Activated CD4-positive, alpha-beta T cell treated with anti-CD3 and anti-CD28 coated beads for 36 hours (primary cell): ENCODE measurements around the gene MAJIN. TPM values are rescaled to one million over a fixed set of nuclear protein-coding genes. Genes with fewer than 3 reads are reported as not detected.

ENCODE experiments used
- ATAC-seq: fragments of 200-7000 bp; cut with Tn5 transposase; one replicate; pipeline ENCODE4 v1.10.0; 2021; ENCODE audit warnings: mild to moderate bottlenecking, moderate library complexity
- CTCF ChIA-PET: fragments of 350-600 bp; sonication (Branson Sonifier 250); formaldehyde crosslinking; loops from one replicate; lab custom pipeline; 2021; ENCODE audit warnings: antibody characterized with exemption; lab: Charles Lee
- POLR2A ChIA-PET: fragments of 350-600 bp; sonication (Branson Sonifier 250); formaldehyde crosslinking; loops from one replicate; lab custom pipeline; 2021; ENCODE audit warnings: antibody characterized with exemption, inconsistent platforms; lab: Charles Lee
- DNase-seq: peaks from one replicate; pipeline ENCODE4 v3.0.0-alpha.2; 2020
- H3K27ac Mint-ChIP-seq: one replicate; pipeline ENCODE4 v1.8.0; 2021; ENCODE audit warnings: mixed read lengths
- H3K27me3 Mint-ChIP-seq: one replicate; pipeline ENCODE4 v1.8.0; 2021; ENCODE audit warnings: mixed read lengths
- H3K36me3 Mint-ChIP-seq: one replicate; pipeline ENCODE4 v1.8.0; 2021; ENCODE audit warnings: low read depth, mixed read lengths
- H3K4me1 Mint-ChIP-seq: one replicate; pipeline ENCODE4 v1.8.0; 2021; ENCODE audit warnings: mixed read lengths
- H3K4me3 Mint-ChIP-seq: one replicate; pipeline ENCODE4 v1.8.0; 2021; ENCODE audit warnings: mild to moderate bottlenecking, moderate library complexity, mixed read lengths
- H3K9me3 Mint-ChIP-seq: one replicate; pipeline ENCODE4 v1.8.0; 2021; ENCODE audit warnings: low read depth, mixed read lengths
- intact Hi-C, 2 experiments: fragments of 100-400 bp; cut with DNase I in 1 of 2; cut with micrococcal nuclease in 1 of 2; formaldehyde crosslinking; loops; one replicate each; pipeline versions ENCODE4 v1.14.2 to v1.15.1; 2022 to 2024; cut with DNase I, micrococcal nuclease
- total RNA-seq, 2 experiments: library from RNA; stranded (reverse); gene quantifications; one replicate each; pipeline ENCODE4 v1.2.3, GENCODE V29; 2021

The MAJIN gene
- total RNA-seq, 2 experiments from 2014 or later = 1.2 to 1.6 TPM

DNA sequence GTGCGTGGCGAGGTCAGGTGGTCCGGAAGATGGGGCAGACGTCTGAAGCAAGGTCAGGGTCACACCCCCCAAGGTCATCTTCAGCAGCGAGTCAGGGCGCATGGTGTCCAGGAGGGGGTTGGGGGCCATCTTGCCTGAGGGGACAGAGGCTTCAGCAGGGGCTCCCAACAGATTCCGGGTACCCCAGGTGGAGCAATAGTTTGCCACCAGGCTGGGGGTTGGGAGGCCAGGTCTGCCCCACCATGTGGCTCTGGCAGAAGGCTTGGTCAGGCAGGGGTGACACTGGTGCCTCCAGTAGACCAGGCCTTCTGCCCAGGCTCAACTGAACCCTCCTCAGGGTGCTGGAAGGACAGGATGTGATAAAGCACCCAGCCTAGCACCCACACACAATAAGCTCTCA lies 60.8 kb downstream of the MAJIN start:
- H3K4me3 Mint-ChIP-seq = no peak overlapping the region
- POLR2A ChIA-PET = no interaction called here
- no peaks in the 10 kb centered on the region for H3K27me3 Mint-ChIP-seq
- H3K36me3 Mint-ChIP-seq = peaks cover 17% of the 10 kb centered on the region
- CTCF ChIA-PET = interaction anchor here (0.5 to 0.7 kb wide), 3 partner anchors 9 to 490 kb away, joined by 3 read pairs; no protein-coding TSS in a partner anchor
- no peaks in the 10 kb centered on the region for H3K9me3 Mint-ChIP-seq
- peaks cover 5% of the 10 kb centered on the region for H3K4me1 Mint-ChIP-seq
- ATAC-seq (no peak), DNase-seq (no peak)
- intact Hi-C loops = no loop called here
- H3K27ac Mint-ChIP-seq = no peak overlapping the region

DNA sequence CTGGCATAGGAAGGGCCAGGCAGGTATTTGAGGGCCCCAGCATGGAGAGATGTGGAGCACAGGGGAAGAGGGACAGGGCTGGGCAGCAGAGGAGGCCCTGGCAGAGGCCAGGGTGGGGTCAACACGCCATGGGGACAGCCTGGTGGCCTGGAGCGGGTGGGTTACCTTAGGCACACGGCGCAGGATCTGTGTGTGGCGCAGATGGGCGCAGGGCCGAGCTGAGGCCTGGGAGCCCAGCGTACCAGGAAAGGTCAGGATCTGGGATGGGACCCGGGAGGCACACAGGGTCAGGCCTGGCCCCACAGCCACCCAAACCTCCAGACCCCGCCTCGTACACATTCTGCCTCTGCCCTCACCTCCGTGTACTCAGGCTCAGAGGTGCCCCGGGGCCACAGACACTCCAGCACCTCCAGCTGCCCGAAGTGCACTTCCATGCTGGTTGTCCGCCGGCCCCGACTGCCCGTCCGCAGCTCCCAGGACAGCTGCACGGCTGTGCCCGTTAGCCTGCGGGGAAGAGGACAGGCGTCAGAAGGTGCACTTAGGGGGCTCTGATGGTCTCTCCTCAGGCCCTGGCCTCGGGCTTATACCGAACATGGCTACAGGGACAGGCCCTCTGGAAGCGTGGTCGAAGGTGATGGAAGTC lies 61.3 kb downstream of the MAJIN start:
- POLR2A ChIA-PET = no interaction called here
- no peaks in the 10 kb centered on the region for H3K27me3 Mint-ChIP-seq
- CTCF ChIA-PET = no interaction called here
- H3K4me3 Mint-ChIP-seq = no peak overlapping the region
- peaks cover 17% of the 10 kb centered on the region for H3K36me3 Mint-ChIP-seq
- no peak overlapping the region for H3K27ac Mint-ChIP-seq
- intact Hi-C loops = no loop called here
- ATAC-seq (no peak), DNase-seq (no peak)
- H3K9me3 Mint-ChIP-seq = no peaks in the 10 kb centered on the region
- H3K4me1 Mint-ChIP-seq = no peaks in the 10 kb centered on the region

DNA sequence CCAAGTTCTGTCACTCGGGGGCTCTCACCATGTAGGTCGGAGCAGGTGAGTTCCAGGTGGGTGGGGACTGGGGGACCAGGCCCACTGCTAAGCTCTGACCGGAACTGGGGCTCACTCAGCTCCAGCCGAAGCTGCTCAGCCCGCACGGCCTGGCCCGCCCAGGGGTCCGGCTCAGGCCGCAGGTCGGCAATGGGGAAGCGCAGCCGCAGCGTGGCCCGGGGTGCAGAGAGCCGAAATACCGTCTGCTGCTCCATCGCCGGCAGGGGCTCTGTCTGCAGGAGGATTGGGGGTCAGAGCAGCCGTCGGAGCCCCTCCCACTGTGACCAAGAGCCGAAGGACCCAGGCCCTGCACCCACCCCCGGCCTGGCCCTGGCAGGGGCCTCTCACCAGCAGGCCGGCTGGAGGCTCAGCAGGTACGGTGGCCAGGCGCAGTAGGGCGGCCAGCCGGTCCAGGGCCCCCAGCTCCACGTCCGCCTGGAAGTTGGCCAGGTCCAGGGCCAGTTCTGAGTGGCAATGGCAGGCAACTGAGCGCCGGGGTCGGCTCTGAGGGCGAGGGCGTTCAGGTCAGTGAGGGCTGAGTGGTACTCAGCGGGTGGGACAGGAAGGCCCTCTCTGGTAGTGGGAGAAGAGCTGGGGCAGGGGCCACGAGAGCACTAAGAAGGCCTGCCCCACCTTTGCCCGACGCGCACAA lies 62.1 kb downstream of the MAJIN start:
- DNase-seq (no peak), ATAC-seq (no peak)
- H3K36me3 Mint-ChIP-seq = peaks cover 17% of the 10 kb centered on the region
- no peaks in the 10 kb centered on the region for H3K27me3 Mint-ChIP-seq
- ChIA-PET POLR2A (no interaction called here), CTCF (interaction anchor here (0.6 kb wide), 1 partner anchor 270 kb away, joined by 3 read pairs; no protein-coding TSS in a partner anchor)
- H3K9me3 Mint-ChIP-seq = no peaks in the 10 kb centered on the region
- no peak overlapping the region for H3K27ac Mint-ChIP-seq
- no peak overlapping the region for H3K4me3 Mint-ChIP-seq
- intact Hi-C loops = no loop called here
- H3K4me1 Mint-ChIP-seq = no peaks in the 10 kb centered on the region

DNA sequence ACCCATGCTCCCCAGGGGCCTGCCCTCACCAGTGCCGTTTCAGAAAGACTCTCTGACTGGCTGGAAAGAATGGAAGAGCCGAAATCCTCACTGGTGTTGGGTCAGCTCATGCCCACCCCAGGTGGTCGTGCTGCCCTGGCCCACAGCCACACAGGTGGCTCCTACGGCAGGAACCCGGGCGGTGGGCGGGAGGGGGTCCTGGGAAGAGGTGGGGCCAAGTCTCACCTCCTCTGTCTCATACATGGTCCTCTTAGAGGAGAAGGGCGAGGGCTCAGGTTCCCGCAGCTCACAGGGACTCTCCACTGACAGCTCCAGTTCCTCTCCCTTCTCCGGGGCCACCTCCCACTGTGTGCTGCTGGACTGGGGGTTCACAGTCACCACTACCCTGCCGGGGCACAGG lies 63.1 kb downstream of the MAJIN start:
- ChIA-PET CTCF (no interaction called here), POLR2A (no interaction called here)
- H3K27me3 Mint-ChIP-seq = no peaks in the 10 kb centered on the region
- no peaks in the 10 kb centered on the region for H3K4me1 Mint-ChIP-seq
- no peak overlapping the region for H3K4me3 Mint-ChIP-seq
- intact Hi-C loops = no loop called here
- DNase-seq = no peak
- peaks cover 17% of the 10 kb centered on the region for H3K36me3 Mint-ChIP-seq
- no peaks in the 10 kb centered on the region for H3K9me3 Mint-ChIP-seq
- ATAC-seq = no peak
- no peak overlapping the region for H3K27ac Mint-ChIP-seq

DNA sequence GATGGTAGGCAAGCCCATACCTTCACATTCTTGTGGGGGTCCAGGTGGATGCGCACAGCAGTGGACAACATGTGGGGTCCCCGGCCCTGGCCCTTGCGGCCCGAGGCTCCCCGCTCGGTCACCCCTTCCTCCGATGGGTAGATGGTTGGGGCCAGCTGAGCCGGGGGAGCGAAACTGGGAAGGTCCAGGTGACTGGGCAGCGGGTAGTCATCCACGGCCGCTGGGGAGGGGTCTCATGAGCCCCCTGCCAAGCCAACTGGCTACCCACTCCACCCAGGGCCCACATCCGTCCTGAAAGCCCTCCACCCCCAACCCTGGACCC lies 65.6 kb downstream of the MAJIN start:
- peaks cover 7% of the 10 kb centered on the region for H3K36me3 Mint-ChIP-seq
- CTCF ChIA-PET = no interaction called here
- no peak overlapping the region for H3K4me3 Mint-ChIP-seq
- H3K9me3 Mint-ChIP-seq = no peaks in the 10 kb centered on the region
- intact Hi-C loops = no loop called here
- peaks cover 6% of the 10 kb centered on the region for H3K4me1 Mint-ChIP-seq
- H3K27ac Mint-ChIP-seq = no peak overlapping the region
- H3K27me3 Mint-ChIP-seq = no peaks in the 10 kb centered on the region
- ATAC-seq (no peak), DNase-seq (no peak)
- POLR2A ChIA-PET = no interaction called here

DNA sequence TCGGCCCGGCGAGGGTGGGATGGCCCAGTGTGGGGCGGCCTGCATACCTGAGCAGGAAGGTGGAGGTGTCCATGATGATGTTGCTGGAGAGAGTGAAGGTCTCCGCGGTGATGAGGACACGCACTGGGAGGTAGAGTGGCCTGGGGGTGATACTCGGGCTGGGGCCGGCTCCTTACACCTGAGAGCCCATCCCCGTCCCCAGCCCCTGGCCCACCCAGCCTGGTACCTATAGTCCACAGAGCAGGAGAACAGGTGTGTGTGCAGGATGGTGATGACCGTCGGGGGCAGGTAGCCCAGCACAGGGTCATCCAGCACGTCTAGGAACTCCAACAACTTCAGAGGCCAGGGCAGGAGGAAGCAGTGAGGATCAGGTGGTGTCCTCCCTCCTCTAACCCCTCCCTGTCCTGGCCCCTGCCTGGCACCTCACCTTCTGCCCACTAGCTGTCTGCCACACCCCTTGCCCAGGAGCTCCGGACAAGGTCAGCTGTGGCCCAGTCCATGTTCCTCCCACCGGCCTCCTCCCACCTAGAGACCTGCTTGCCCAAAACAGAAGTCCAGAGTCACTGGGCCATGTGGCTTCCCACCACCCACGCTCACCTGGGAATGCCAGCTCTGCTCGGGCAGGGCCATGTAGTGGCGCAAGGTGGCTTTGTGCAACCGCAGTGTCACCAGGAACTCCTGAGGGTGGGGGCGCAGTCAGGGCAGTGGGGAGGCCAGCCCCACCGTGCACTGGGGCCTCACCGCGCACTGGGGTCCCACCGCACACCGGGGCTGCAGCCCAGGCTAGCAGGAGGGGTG lies 66.2 kb downstream of the MAJIN start:
- intact Hi-C loops = no loop called here
- CTCF ChIA-PET = no interaction called here
- H3K27ac Mint-ChIP-seq = no peak overlapping the region

DNA sequence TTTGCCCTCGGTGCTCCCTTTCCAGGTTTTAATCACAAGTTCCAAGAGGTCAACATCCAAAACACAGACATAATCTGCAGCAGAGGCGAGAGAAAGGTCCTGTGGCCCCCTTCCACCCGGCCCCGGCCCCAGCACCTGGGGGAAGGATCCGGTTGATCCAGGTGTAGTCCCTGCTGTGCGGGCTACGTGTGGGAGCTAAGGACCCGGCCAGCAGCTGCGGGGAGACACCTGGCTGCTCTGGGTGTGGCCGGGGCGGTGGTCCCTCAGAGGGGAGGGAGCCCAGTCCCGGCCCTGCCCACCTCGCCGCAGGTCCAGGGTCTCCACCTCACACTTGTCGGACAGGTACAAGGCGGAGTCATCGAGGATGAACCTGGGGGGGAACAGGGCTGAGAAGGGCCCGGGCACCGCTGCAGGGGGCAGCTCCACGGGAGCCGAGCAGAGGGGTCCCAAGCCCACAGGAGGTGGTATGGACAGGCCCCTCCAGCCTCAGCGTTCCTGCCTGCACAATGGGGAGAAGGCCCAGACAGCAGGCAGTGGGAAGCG lies 68.5 kb downstream of the MAJIN start:
- H3K4me3 Mint-ChIP-seq = no peak overlapping the region
- ATAC-seq (no peak), DNase-seq (no peak)
- ChIA-PET CTCF (no interaction called here), POLR2A (no interaction called here)
- intact Hi-C loops = no loop called here
- no peak overlapping the region for H3K27ac Mint-ChIP-seq
- H3K36me3 Mint-ChIP-seq = peaks cover 10% of the 10 kb centered on the region
- no peaks in the 10 kb centered on the region for H3K9me3 Mint-ChIP-seq
- H3K27me3 Mint-ChIP-seq = no peaks in the 10 kb centered on the region
- H3K4me1 Mint-ChIP-seq = peaks cover 14% of the 10 kb centered on the region

More for the DNA sequence above, 66.2 kb downstream of the MAJIN start:
- Mint-ChIP-seq H3K36me3 (peaks cover 7% of the 10 kb centered on the region), H3K9me3 (no peaks in the 10 kb centered on the region), H3K27me3 (no peaks in the 10 kb centered on the region), H3K4me3 (no peak overlapping the region), H3K4me1 (peaks cover 9% of the 10 kb centered on the region)
- POLR2A ChIA-PET = no interaction called here
- DNase-seq (no peak), ATAC-seq (no peak)

DNA sequence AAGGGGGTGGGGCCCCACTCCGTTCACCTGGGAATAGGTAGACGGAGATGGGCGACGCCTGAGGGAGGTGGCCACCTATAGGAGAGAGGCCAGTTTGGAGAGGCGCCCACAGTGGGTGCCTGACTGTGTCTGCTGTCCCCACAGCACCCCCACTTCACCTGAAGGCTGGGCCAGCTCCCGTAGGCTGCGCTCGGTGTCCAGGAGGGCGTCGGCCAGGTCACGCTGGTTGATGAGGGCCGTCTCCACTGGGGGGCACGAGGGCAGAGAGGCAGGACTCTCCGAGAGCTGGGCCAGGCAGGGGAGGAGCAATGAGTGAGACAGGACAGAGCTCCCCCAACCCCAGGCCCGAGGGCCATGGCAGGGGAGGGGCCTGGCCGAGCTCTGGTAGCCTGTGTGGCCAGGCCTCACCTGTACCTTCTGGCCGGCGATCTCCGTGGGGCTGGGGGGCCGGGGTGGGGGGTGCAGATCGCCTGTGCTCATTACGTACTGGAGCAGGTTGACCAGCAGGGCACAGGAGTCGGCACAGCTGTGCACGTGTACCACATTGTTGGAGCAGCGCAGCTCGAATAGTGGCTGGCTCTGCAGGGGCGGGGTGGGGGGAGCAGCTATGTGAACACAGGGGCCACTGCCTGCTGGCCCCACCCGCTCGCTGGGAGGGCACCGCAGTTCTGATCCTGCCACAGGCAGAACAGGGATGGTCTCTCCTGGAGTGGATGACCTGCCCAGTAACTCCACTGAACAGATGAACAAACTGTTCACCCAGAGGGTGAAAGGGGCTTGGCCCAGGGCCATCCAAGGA lies 69.6 kb downstream of the MAJIN start:
- CTCF ChIA-PET = no interaction called here
- POLR2A ChIA-PET = no interaction called here
- H3K4me1 Mint-ChIP-seq = peaks cover 14% of the 10 kb centered on the region
- no peak overlapping the region for H3K27ac Mint-ChIP-seq
- no peaks in the 10 kb centered on the region for H3K9me3 Mint-ChIP-seq
- no peak for DNase-seq
- H3K4me3 Mint-ChIP-seq = no peak overlapping the region
- peaks cover 5% of the 10 kb centered on the region for H3K36me3 Mint-ChIP-seq
- no peaks in the 10 kb centered on the region for H3K27me3 Mint-ChIP-seq
- intact Hi-C loops = no loop called here
- no peak for ATAC-seq

DNA sequence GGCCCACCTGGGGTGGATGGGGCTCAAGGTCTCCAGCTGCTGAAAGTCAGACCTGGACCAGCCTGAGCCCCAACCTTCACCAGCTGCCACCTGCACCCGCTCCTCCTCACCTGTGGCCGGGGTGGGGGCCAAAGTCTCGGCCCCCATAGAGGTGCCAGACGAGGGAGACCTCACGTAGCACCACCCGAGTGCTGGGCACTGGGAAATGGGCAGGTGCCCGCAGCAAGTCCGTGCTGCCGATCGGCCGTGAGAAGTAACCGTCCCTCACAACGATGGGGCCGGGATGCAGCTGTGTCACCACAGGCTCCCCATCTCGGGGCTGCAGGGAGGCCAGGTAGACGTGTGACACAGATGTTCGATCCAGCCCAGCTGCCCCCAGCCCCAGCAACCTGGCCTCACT lies 71.1 kb downstream of the MAJIN start:
- no peak for DNase-seq
- ChIA-PET POLR2A (interaction anchor here (0.6 to 1.2 kb wide), 2 partner anchors 12 to 22 kb away, joined by 4 to 6 read pairs; partner anchors contain the start of gene EHD1), CTCF (interaction anchor here (17.2 kb wide), 1 partner anchor 51 kb away, joined by 377 read pairs; the partner anchor contains the start of gene CDC42BPG)
- Mint-ChIP-seq H3K27me3 (no peaks in the 10 kb centered on the region), H3K36me3 (peaks cover 5% of the 10 kb centered on the region), H3K27ac (no peak overlapping the region), H3K4me1 (peaks cover 14% of the 10 kb centered on the region), H3K4me3 (no peak overlapping the region), H3K9me3 (no peaks in the 10 kb centered on the region)
- ATAC-seq = no peak
- intact Hi-C loops = no loop called here

DNA sequence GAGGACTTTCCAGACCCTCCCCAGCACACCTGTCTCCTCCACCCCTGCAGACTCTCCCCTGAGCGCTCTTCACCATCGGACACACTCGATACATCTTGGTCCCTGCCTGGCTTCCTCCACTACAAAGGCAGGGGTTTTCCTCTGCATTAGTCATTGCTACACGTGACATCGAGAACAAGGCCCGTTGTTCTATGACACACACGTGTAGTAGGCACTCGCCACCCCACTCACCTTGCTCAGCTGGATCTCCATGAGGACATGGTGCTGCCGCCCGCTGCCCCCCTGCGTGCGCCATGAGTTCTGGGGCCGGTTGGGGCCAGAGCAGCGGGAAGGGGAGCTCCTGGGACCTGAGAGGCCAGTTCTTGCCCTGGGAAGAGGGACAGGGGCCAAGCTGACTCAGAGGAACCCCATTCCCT lies 71.6 kb downstream of the MAJIN start:
- Mint-ChIP-seq H3K4me1 (peaks cover 14% of the 10 kb centered on the region), H3K9me3 (no peaks in the 10 kb centered on the region), H3K36me3 (peaks cover 5% of the 10 kb centered on the region), H3K27ac (peak overlapping the region; percentile 68), H3K27me3 (no peaks in the 10 kb centered on the region), H3K4me3 (peak overlapping the region; percentile 1)
- POLR2A ChIA-PET = interaction anchor here (1.2 kb wide), 1 partner anchor 12 kb away, joined by 4 read pairs; no protein-coding TSS in a partner anchor
- intact Hi-C loops = no loop called here
- peak; percentile 100 for ATAC-seq
- CTCF ChIA-PET = interaction anchor here (17.2 kb wide), 1 partner anchor 51 kb away, joined by 377 read pairs; the partner anchor contains the start of gene CDC42BPG
- DNase-seq = peak; percentile 81

DNA sequence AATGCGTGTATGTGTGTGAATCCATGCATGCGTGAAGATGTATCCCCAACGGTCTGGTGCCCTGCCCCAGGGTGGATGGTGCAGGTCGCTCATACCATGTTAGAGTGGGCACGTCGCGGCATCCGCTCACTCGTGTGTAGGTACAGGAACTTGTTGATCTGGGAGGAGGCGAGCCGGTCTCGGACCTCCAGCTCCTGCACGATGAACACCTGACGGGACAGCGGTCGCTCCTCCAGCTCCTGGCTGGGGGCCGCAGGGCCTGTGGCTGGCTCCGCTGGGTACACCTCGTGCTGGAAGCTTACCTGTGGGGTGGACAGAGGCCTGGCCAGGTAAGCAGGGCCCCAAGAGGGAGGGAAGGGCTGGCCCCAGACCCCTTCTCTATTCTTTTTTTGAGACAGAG lies 73.4 kb downstream of the MAJIN start:
- ATAC-seq (no peak), DNase-seq (no peak)
- Mint-ChIP-seq H3K9me3 (no peaks in the 10 kb centered on the region), H3K27ac (no peak overlapping the region), H3K36me3 (peaks cover 8% of the 10 kb centered on the region), H3K4me1 (peaks cover 14% of the 10 kb centered on the region), H3K4me3 (no peak overlapping the region), H3K27me3 (no peaks in the 10 kb centered on the region)
- POLR2A ChIA-PET = no interaction called here
- CTCF ChIA-PET = interaction anchor here (17.2 kb wide), 1 partner anchor 49 kb away, joined by 377 read pairs; the partner anchor contains the start of gene CDC42BPG
- intact Hi-C loops = no loop called here
